ENCODE results near the gene CAMSAP1. TPM values are rescaled to one million over a fixed set of nuclear protein-coding genes. Genes with fewer than 3 reads are reported as not detected.

Gene CAMSAP1
- total and polyA plus RNA-seq, 9 of the 15 experiments (the other 6 are each of a cell fraction or from before 2014, with no cell fraction given) = 1.5 to 28.8 (median 14.3) TPM

DNA sequence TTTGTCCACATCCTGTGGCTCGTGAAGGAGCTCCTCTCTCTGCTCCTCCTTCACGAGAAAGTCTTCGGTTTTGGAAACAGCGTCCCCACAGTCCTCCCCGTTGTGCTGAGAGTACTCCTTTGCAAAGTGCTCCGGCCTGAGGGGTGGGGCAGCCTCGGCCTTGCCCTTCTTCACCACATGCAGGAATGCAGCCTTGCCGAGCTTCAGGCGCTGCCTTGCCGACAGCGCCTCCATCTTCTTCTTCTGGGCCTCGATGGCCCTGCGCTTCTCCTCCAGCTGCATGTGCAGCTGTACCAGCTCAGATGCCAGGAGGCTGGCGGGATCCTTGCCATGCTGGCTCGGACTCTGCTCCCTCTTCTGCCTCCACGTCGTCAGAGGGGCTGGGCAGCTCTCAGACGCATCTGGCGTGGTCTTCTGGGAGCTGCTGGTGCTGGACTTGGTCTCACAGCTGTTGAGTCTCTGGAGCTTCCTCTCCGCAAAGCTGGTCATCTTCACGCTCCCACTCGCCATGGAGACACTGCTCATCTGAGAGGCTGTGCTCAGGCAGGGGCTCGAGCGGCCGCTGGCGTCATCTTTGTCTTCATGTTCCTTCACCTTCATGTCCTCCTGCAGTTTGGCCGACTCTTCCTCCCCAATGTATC is 85.5 kb downstream of the CAMSAP1 start (continued):
- no peak for TF ChIP-seq ZKSCAN1 (IDR thresholded peaks at IDR 0.05; ENCODE audit: low read depth, low read length)
- no peak for TF ChIP-seq SMARCE1 (IDR thresholded peaks at IDR 0.05)

DNA sequence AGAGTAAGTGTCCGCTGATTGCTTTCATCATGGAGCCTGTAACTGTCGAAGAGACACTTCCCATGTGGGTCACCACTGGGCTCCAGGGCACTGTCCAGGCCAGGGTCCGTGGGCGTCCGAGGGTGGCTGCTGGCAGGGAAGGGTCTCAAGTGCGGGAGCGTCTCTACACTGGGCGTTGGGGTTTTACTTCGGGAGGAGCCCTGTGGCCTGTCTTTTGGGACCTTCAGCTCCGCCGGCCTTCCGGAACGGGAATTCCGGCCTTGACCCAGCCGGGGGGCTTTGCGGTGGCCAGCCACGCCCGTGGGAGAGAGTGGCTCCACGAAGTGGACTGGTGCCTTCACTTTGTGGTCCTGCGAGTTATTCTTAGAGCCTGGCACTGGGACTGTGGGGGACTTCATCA is 86.2 kb downstream of the CAMSAP1 start:
- WGBS (ENCODE audit: insufficient coverage, low coverage, missing lambda C conversion rate) = 97% methylated on average over 20 of the region's 20 CpGs
- Histone ChIP-seq H3K27ac (ENCODE audit: extremely low read depth, low read depth, low read length) (no peak overlapping the region), H2AFZ (ENCODE audit: low read depth, low read length) (no peak overlapping the region), H3K9ac (ENCODE audit: insufficient read depth in 1 of 2, low read depth in 2 of 2, low read length in 2 of 2) (no peak overlapping the region), H3K4me3 (no peak overlapping the region), H3K4me2 (ENCODE audit: insufficient read depth, low read length) (no peak overlapping the region), H3K79me2 (ENCODE audit: control insufficient read depth, insufficient read depth, low read length) (no peaks in the 10 kb centered on the region), H4K20me1 (replicated peaks; ENCODE audit: control insufficient read depth, insufficient read depth, low read length) (no peaks in the 10 kb centered on the region), H3K9me1 (ENCODE audit: control insufficient read depth, insufficient read depth, low read length) (peaks cover 7% of the 10 kb centered on the region), H3K4me1 (replicated peaks in 1 of 2; ENCODE audit: control insufficient read depth in 2 of 2, insufficient read depth in 2 of 2, low read length in 2 of 2) (peaks cover 0 to 8% of the 10 kb centered on the region in 2 experiments; a peak in 1 of 5 replicates), H3K9me3 (replicated peaks; ENCODE audit: control insufficient read depth, insufficient read depth, low read depth, low read length) (no peaks in the 10 kb centered on the region), H3K36me3 (ENCODE audit: control insufficient read depth, insufficient read depth, low read length) (peaks cover 84% of the 10 kb centered on the region; the same call in 2 of the 3 replicates), H3K27me3 (ENCODE audit: control insufficient read depth in 2 of 2, insufficient read depth in 2 of 2, low read length in 2 of 2) (no peaks in the 10 kb centered on the region)
- TF ChIP-seq, protein P1, sequence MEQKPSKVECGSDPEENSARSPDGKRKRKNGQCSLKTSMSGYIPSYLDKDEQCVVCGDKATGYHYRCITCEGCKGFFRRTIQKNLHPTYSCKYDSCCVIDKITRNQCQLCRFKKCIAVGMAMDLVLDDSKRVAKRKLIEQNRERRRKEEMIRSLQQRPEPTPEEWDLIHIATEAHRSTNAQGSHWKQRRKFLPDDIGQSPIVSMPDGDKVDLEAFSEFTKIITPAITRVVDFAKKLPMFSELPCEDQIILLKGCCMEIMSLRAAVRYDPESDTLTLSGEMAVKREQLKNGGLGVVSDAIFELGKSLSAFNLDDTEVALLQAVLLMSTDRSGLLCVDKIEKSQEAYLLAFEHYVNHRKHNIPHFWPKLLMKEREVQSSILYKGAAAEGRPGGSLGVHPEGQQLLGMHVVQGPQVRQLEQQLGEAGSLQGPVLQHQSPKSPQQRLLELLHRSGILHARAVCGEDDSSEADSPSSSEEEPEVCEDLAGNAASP (IDR thresholded peaks at IDR 0.05) = no peak
- no peak for TF ChIP-seq BRCA1 (IDR thresholded peaks at IDR 0.05)
- TF ChIP-seq BRCA1 (CRISPR knock-in tag; IDR thresholded peaks at IDR 0.05) = no peak
- no peak for TF ChIP-seq CBX5 (IDR thresholded peaks at IDR 0.05; ENCODE audit: borderline replicate concordance, low read depth)
- TF ChIP-seq ILK (tag; IDR thresholded peaks at IDR 0.05; ENCODE audit: borderline replicate concordance, low read depth) = no peak
- ATAC-seq (no peak), FAIRE-seq (no peak), DNase-seq (ENCODE audit: extremely low read depth in 1 of 4, low spot score in 3 of 4) (no peak)
- in situ Hi-C loops (cut with MboI) = no loop called here
- POLR2A ChIA-PET = no interaction called here
- CTCF ChIA-PET (ENCODE audit: low intra/inter-chr PET ratio) = no interaction called here
- intact Hi-C loops (cut with micrococcal nuclease) = no loop called here
- BruUV-seq (replicated peaks) = no TSS peak
